GM23338 (cell line): ENCODE measurements around the gene C1orf141. TPM values are rescaled to one million over a fixed set of nuclear protein-coding genes. Genes with fewer than 3 reads are reported as not detected.

Experiments used
- ATAC-seq: fragments of 200-7000 bp; cut with Tn5 transposase; 3 replicates; pipeline ENCODE4 v1.9.1; 2020
- DNase-seq: peaks from one replicate; pipeline ENCODE4 v3.0.0-alpha.2; 2015; ENCODE audit warnings: low spot score
- H2AFZ ChIP-seq: fragments of 200-600 bp; sonication (generic); 2 replicates; pipeline ENCODE4 v1.8.0; 2016; ENCODE audit warnings: antibody characterized with exemption, mild to moderate bottlenecking, moderate library complexity
- H3F3A ChIP-seq: fragments of 200-600 bp; sonication (generic); replicated peaks from 2 replicates; pipeline ENCODE4 v1.8.0; 2017; ENCODE audit warnings: antibody characterized with exemption, mixed run types, low read depth
- H3K27ac ChIP-seq: fragments of 200-600 bp; sonication (generic); 2 replicates; pipeline ENCODE4 v1.6.1; 2016; ENCODE audit warnings: low read depth
- H3K27me3 ChIP-seq: fragments of 200-600 bp; sonication (generic); 2 replicates; pipeline ENCODE4 v1.8.0; 2016; ENCODE audit warnings: mild to moderate bottlenecking, mixed run types, moderate library complexity; ENCODE audit not compliant: insufficient read depth
- H3K36me3 ChIP-seq: fragments of 200-600 bp; sonication (generic); 2 replicates; pipeline ENCODE4 v1.8.0; 2016; ENCODE audit warnings: mild to moderate bottlenecking; ENCODE audit not compliant: insufficient read depth
- H3K4me1 ChIP-seq: fragments of 200-600 bp; sonication (generic); 2 replicates; pipeline ENCODE4 v1.8.0; 2016; ENCODE audit warnings: mild to moderate bottlenecking, moderate library complexity; ENCODE audit not compliant: insufficient read depth
- H3K4me2 ChIP-seq: fragments of 200-600 bp; sonication (generic); 2 replicates; pipeline ENCODE4 v1.7.1; 2017; ENCODE audit warnings: mixed run types
- H3K4me3 ChIP-seq: fragments of 200-600 bp; sonication (generic); 2 replicates; pipeline ENCODE4 v1.6.1; 2016; ENCODE audit warnings: mixed run types
- H3K79me2 ChIP-seq: fragments of 200-600 bp; sonication (generic); replicated peaks from 2 replicates; pipeline ENCODE4 v1.8.0; 2017; ENCODE audit warnings: mild to moderate bottlenecking; ENCODE audit not compliant: insufficient read depth
- H3K9me2 ChIP-seq: fragments of 200-600 bp; sonication (generic); 2 replicates; pipeline ENCODE4 v1.8.0; 2017; ENCODE audit not compliant: insufficient read depth
- H4K20me1 ChIP-seq: fragments of 200-600 bp; sonication (generic); replicated peaks from 2 replicates; pipeline ENCODE4 v1.8.0; 2017; ENCODE audit warnings: mild to moderate bottlenecking; ENCODE audit not compliant: insufficient read depth
- H3K27ac Mint-ChIP-seq: 2 replicates; pipeline ENCODE4 v1.8.0; 2020; ENCODE audit warnings: inconsistent platforms, mild to moderate bottlenecking, moderate library complexity, mixed read lengths
- H3K27me3 Mint-ChIP-seq: 3 replicates; pipeline ENCODE4 v1.8.0; 2022; ENCODE audit warnings: low read depth, mild to moderate bottlenecking, moderate library complexity, mixed read lengths, inconsistent platforms; ENCODE audit not compliant: insufficient read depth, poor library complexity
- H3K36me3 Mint-ChIP-seq: 3 replicates; pipeline ENCODE4 v1.8.0; 2021; ENCODE audit warnings: low read depth, mild to moderate bottlenecking, inconsistent platforms, moderate library complexity, mixed read lengths
- H3K4me1 Mint-ChIP-seq: 3 replicates; pipeline ENCODE4 v1.8.0; 2020; ENCODE audit warnings: mild to moderate bottlenecking, inconsistent platforms, mixed read lengths
- H3K4me3 Mint-ChIP-seq: 3 replicates; pipeline ENCODE4 v1.8.0; 2021; ENCODE audit warnings: moderate library complexity, mild to moderate bottlenecking, inconsistent platforms, mixed read lengths
- H3K9me3 Mint-ChIP-seq: 3 replicates; pipeline ENCODE4 v1.8.0; 2020; ENCODE audit warnings: moderate library complexity, mild to moderate bottlenecking, inconsistent platforms, mixed read lengths
- CREB1 ChIP-seq: fragments of 250-450 bp; sonication (Bioruptor Pico); IDR thresholded peaks from 2 replicates; pipeline ENCODE4 v1.5.0; 2020; ENCODE audit warnings: low read depth, mild to moderate bottlenecking, moderate library complexity
- CTCF ChIP-seq, 2 experiments: fragments of 200-600 bp in 1 of 2; sonication (generic) in 1 of 2; conservative IDR thresholded peaks; 2 replicates each; pipeline versions ENCODE4 v1.5.1 to v1.6.1; 2016 to 2017; ENCODE audit warnings: antibody characterized with exemption in 2 of 2, low read depth in 2 of 2, mild to moderate bottlenecking in 2 of 2, moderate library complexity in 1 of 2
- ETS1 ChIP-seq: IDR thresholded peaks from 2 replicates; pipeline ENCODE4 v1.6.1; 2016; ENCODE audit warnings: antibody characterized with exemption
- EZH2 ChIP-seq: fragments of 200-600 bp; sonication (generic); IDR thresholded peaks from one replicate; pipeline ENCODE4 v1.8.0; 2017; ENCODE audit warnings: antibody characterized with exemption, mild to moderate bottlenecking, low read depth; ENCODE audit not compliant: unreplicated experiment
- EZH2phosphoT487 ChIP-seq: fragments of 200-600 bp; sonication (generic); IDR thresholded peaks from one replicate; pipeline ENCODE4 v1.8.1; 2018; ENCODE audit warnings: antibody characterized with exemption; ENCODE audit not compliant: unreplicated experiment
- JUNB ChIP-seq: IDR thresholded peaks from one replicate; pipeline ENCODE4 v1.6.1; 2016; ENCODE audit warnings: antibody characterized with exemption; ENCODE audit not compliant: unreplicated experiment
- NANOG ChIP-seq: IDR thresholded peaks from 2 replicates; pipeline ENCODE4 v1.6.1; 2016; ENCODE audit warnings: antibody characterized with exemption, borderline replicate concordance
- POLR2AphosphoS5 ChIP-seq: IDR thresholded peaks from 2 replicates; pipeline ENCODE4 v1.6.1; 2016; ENCODE audit warnings: antibody characterized with exemption, low read depth
- REST ChIP-seq: IDR thresholded peaks from one replicate; pipeline ENCODE4 v1.6.1; 2018; ENCODE audit warnings: antibody characterized with exemption; ENCODE audit not compliant: unreplicated experiment
- STAT1 ChIP-seq: IDR thresholded peaks from one replicate; pipeline ENCODE4 v1.6.1; 2016; ENCODE audit warnings: antibody characterized with exemption; ENCODE audit not compliant: unreplicated experiment
- ZNF114 ChIP-seq: fragments of 250-450 bp; sonication (Bioruptor Pico); IDR thresholded peaks from 2 replicates; pipeline ENCODE4 v1.5.0; 2020; ENCODE audit warnings: mild to moderate bottlenecking, moderate library complexity
- ZNF331 ChIP-seq: fragments of 250-450 bp; sonication (Bioruptor Pico); IDR thresholded peaks from 2 replicates; pipeline ENCODE4 v1.5.0; 2020; ENCODE audit warnings: low read depth, mild to moderate bottlenecking, moderate library complexity
- polyA plus RNA-seq: library from polyadenylated mRNA; unstranded; fragments of >200 nt; fragmentation: Nextera tagmentation; extraction: Ambion mirVana; gene quantifications from 2 replicates; pipeline ENCODE4 v1.2.1, GENCODE V29; 2016
- total RNA-seq: library from RNA; depleted of rRNA; stranded (reverse); fragments of >200 nt; shearing (Covaris generic); gene quantifications from 2 replicates; pipeline ENCODE4 v1.2.3, GENCODE V29; 2014
- TF ChIP-seq, protein P1 (sequence below): fragments of 250-450 bp; sonication (Bioruptor Pico); IDR thresholded peaks from 2 replicates; pipeline ENCODE4 v1.5.0; 2020; ENCODE audit warnings: mild to moderate bottlenecking, moderate library complexity

C1orf141 gene
- total and polyA plus RNA-seq, 2 experiments from 2014 or later = not detected

DNA sequence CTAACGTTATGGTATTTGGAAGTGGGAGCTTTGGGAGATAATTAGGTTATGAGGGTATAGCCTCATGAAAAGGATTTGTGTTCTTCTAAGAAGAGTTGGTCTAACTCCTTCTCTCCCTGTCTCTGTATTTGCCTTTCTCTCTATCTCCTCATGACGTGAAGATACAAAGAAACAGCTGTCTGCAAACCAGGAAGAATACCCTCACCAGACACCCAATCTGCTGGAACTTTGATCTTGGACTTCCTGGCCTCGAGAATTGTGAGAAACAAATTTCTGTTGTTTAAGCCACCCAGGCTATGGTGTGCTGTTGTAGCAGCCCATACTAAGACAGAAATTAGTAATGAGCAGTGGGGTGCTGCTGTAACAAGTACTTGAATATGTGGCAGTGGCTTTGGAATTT, 16.1 kb downstream of the C1orf141 start:
- Histone ChIP-seq H3F3A (no peaks in the 10 kb centered on the region), H3K27me3 (no peaks in the 10 kb centered on the region), H3K4me2 (no peak overlapping the region), H3K36me3 (no peaks in the 10 kb centered on the region), H3K4me3 (no peak overlapping the region), H3K27ac (no peak overlapping the region), H2AFZ (no peak overlapping the region), H3K79me2 (no peaks in the 10 kb centered on the region), H3K4me1 (no peaks in the 10 kb centered on the region), H3K9me2 (0 out of 2 replicates have a peak, but pooled peaks cover 3% of the 10 kb centered on the region), H4K20me1 (no peaks in the 10 kb centered on the region)
- TF ChIP-seq EZH2phosphoT487 = no peak
- TF ChIP-seq, protein P1, sequence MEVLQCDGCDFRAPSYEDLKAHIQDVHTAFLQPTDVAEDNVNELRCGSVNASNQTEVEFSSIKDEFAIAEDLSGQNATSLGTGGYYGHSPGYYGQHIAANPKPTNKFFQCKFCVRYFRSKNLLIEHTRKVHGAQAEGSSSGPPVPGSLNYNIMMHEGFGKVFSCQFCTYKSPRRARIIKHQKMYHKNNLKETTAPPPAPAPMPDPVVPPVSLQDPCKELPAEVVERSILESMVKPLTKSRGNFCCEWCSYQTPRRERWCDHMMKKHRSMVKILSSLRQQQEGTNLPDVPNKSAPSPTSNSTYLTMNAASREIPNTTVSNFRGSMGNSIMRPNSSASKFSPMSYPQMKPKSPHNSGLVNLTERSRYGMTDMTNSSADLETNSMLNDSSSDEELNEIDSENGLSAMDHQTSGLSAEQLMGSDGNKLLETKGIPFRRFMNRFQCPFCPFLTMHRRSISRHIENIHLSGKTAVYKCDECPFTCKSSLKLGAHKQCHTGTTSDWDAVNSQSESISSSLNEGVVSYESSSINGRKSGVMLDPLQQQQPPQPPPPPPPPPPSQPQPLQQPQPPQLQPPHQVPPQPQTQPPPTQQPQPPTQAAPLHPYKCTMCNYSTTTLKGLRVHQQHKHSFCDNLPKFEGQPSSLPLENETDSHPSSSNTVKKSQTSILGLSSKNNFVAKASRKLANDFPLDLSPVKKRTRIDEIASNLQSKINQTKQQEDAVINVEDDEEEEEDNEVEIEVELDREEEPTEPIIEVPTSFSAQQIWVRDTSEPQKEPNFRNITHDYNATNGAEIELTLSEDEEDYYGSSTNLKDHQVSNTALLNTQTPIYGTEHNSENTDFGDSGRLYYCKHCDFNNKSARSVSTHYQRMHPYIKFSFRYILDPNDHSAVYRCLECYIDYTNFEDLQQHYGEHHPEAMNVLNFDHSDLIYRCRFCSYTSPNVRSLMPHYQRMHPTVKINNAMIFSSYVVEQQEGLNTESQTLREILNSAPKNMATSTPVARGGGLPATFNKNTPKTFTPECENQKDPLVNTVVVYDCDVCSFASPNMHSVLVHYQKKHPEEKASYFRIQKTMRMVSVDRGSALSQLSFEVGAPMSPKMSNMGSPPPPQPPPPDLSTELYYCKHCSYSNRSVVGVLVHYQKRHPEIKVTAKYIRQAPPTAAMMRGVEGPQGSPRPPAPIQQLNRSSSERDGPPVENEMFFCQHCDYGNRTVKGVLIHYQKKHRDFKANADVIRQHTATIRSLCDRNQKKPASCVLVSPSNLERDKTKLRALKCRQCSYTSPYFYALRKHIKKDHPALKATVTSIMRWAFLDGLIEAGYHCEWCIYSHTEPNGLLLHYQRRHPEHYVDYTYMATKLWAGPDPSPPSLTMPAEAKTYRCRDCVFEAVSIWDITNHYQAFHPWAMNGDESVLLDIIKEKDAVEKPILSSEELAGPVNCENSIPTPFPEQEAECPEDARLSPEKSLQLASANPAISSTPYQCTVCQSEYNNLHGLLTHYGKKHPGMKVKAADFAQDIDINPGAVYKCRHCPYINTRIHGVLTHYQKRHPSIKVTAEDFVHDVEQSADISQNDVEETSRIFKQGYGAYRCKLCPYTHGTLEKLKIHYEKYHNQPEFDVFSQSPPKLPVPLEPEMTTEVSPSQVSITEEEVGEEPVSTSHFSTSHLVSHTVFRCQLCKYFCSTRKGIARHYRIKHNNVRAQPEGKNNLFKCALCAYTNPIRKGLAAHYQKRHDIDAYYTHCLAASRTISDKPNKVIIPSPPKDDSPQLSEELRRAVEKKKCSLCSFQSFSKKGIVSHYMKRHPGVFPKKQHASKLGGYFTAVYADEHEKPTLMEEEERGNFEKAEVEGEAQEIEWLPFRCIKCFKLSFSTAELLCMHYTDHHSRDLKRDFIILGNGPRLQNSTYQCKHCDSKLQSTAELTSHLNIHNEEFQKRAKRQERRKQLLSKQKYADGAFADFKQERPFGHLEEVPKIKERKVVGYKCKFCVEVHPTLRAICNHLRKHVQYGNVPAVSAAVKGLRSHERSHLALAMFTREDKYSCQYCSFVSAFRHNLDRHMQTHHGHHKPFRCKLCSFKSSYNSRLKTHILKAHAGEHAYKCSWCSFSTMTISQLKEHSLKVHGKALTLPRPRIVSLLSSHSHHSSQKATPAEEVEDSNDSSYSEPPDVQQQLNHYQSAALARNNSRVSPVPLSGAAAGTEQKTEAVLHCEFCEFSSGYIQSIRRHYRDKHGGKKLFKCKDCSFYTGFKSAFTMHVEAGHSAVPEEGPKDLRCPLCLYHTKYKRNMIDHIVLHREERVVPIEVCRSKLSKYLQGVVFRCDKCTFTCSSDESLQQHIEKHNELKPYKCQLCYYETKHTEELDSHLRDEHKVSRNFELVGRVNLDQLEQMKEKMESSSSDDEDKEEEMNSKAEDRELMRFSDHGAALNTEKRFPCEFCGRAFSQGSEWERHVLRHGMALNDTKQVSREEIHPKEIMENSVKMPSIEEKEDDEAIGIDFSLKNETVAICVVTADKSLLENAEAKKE (CRISPR knock-in tag) = no peak
- TF ChIP-seq EZH2 = no peak
- no peak for TF ChIP-seq ETS1
- no peak for TF ChIP-seq ZNF331 (CRISPR knock-in tag)
- TF ChIP-seq STAT1 = no peak
- no peak for TF ChIP-seq CREB1 (CRISPR knock-in tag)
- no peak for TF ChIP-seq POLR2AphosphoS5
- TF ChIP-seq JUNB = no peak
- no peak for TF ChIP-seq NANOG
- TF ChIP-seq REST = no peak
- TF ChIP-seq ZNF114 (CRISPR knock-in tag) = no peak
- no peak for TF ChIP-seq CTCF (conservative IDR thresholded peaks at IDR 0.05; ENCODE audit: low read depth in 2 of 2)
- Mint-ChIP-seq H3K4me1 (no peaks in the 10 kb centered on the region), H3K27ac (no peak overlapping the region), H3K4me3 (no peak overlapping the region), H3K36me3 (no peaks in the 10 kb centered on the region), H3K27me3 (peaks cover 1% of the 10 kb centered on the region), H3K9me3 (no peaks in the 10 kb centered on the region; the same call in 2 of the 3 replicates)
- ATAC-seq (no peak), DNase-seq (no peak)
